EL (cell line): ENCODE measurements around the gene C11orf16.

Experiments used
- DNase-seq: peaks from one replicate; pipeline ENCODE4 v3.0.0-alpha.2; 2016

Gene C11orf16

DNA sequence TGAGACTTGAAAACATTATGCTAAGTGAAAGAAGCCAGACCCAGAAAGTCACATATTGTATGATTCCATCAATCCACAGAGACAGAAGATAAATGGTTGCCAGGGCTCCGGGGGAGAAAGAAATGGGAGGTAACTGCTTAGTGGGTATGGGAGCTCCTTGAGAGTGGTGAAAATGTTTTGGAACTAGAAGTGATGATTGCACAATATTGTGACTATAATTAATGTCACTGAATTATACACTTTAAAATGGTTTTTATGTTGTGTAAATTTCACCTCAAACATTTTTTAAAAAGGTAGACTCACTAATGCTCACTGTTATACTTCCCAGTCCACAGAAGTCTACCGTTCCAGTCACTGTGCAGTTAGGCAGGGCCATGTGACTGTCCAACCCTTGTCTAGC lies 54.0 kb downstream of the C11orf16 start:
- DNase-seq: no peak

DNA sequence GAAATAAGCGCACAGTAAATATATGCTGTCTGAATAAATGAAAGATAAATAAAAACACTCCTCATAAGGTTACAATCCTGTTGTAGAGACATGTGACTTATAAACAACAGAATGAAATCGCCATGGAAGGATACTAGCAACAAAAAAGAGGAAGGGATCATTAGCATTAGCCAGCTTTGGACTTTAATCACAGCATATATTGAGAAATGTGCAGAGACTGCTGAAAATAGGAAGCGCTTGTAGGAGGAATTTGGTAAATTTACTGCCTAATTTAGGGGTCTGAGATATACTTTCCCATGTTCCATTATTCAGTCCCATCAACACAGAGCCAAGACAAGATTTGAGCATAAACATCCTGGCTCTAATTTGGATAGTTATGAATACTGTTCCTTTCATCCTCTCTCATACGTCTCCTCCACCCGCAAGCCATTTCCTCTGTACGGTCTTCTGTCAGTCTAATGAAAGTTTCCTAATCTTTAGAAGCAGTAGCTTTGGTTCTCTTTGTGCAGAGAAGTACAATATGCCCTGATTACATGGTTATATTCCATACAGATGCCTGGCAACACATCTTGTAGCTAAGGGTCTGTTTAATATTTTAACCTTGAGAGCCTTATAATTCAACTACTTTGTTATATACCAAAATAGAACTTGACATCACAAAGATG lies 58.9 kb downstream of the C11orf16 start:
- no peak for DNase-seq

DNA sequence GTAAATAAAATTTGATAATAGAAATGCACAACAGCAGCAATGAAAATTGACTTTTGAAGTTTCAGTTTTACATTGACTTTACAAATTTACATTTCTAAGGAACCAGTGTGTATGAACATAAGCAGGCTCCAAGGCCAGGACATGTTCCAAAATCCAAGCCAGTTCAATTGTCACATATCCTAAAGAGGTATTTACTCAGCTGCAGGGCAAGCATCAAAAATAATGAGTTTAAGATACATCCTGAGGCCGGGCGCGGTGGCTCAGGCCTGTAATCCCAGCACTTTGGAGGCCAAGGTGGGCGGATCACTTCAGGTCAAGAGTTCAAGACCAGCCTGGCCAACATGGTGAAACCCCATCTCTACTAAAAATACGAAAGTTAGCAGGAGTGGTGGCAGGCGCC lies 60.8 kb downstream of the C11orf16 start:
- DNase-seq: no peak

DNA sequence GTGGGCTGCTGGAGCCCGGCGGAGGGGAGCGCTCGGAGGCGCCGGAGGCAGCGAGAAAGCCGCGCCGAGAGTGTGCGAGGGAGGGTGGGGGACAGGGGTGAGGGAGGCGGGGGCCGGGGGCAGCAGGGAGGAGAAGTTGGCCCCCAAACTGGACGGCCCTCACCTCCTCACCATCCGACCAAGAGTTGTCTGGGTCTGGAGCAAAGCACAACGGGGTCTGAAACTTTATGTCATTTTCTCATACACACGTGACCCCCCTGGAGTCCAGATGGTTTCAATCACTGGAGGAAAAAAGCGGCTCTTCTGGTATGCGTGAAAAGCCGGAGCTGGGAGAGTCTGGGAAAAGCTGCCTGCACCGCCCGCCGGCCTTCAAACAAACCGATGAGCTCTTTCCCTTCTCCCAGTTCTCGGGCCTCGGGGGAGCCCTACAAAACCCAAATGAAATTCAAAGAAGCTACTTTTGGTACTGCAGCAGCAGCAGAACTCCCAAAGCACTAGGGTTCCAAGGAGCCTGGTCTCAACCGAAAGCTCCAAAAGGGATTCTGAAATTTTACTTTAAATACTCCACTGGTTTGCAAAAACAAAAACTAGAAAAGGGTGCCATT lies 61.5 kb downstream of the C11orf16 start:
- peak; percentile 94 for DNase-seq

DNA sequence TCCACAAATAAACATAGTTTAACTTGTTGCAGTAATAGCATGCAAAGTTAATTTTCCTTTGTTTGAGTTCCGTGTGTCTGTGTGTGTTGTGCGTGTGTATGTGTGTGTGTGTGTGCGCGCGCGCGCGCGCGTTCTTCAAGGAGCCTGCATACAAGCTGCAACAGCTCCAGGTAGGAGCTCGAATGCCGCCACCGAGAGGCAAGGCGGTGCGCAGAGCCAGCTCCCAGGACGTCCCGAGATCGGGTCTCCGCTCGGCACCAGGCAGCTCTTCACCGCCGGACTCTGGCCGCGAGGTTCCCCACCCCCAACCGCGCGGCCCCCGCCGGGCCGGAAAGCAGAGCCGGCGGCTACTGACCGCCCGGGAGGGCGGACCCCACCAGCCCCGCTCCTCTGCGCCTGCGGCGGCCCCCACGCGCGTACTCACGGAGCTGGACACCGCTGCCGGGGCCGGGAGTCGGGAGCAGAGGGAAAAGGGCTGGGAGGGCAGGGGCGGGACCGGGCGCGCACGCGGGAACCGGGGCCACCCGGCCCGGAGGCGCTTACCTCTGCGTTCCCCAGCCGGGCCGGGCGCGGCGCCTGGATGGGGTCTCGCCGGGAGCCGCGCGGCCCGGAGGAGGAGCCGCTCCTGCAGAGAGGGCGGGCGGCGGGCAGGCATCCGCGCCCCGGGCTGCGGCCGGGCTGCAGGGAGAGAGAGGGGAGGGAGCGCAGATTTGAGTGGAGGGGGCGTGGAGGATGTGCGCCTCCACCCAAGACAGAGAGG lies 62.2 kb downstream of the C11orf16 start:
- DNase-seq: peak; percentile 68
